Activated T-helper 17 cell treated with anti-CD3 and anti-CD28 coated beads, Interleukin-2, amount 50 U/mL, for 72 hours (primary cell): Measurements from ENCODE around the gene SYT17. TPM values are rescaled to one million over a fixed set of nuclear protein-coding genes. Genes with fewer than 3 reads are reported as not detected.

Source experiments
- ATAC-seq: fragments of 150-1000 bp; cut with Tn5 transposase; replicated peaks from 2 replicates; pipeline ENCODE4 v1.10.0; 2021; ENCODE audit warnings: mild to moderate bottlenecking, moderate library complexity
- H3K27ac Mint-ChIP-seq: one replicate; pipeline ENCODE4 v1.8.0; 2022; ENCODE audit warnings: mixed read lengths
- H3K27me3 Mint-ChIP-seq: one replicate; pipeline ENCODE4 v1.8.0; 2022; ENCODE audit warnings: mixed read lengths
- H3K36me3 Mint-ChIP-seq: one replicate; pipeline ENCODE4 v1.8.0; 2022; ENCODE audit warnings: low read depth, mild to moderate bottlenecking, mixed read lengths
- H3K4me1 Mint-ChIP-seq: one replicate; pipeline ENCODE4 v1.8.0; 2022; ENCODE audit warnings: mixed read lengths
- H3K4me3 Mint-ChIP-seq: one replicate; pipeline ENCODE4 v1.8.0; 2022; ENCODE audit warnings: mild to moderate bottlenecking, mixed read lengths
- H3K9me3 Mint-ChIP-seq: one replicate; pipeline ENCODE4 v1.8.0; 2022; ENCODE audit warnings: mixed read lengths
- total RNA-seq, 2 donors: library from RNA; stranded (reverse); gene quantifications; one replicate each; pipeline ENCODE4 v1.2.3, GENCODE V29; 2022

The SYT17 gene
- total RNA-seq, 2 donors from 2014 or later: not detected

- H3K4me1 Mint-ChIP-seq: no peaks in the 10 kb centered on the region
Measured at GRCh38 chr16:19231881-19232280, 63.8 kb downstream of the SYT17 start.

DNA sequence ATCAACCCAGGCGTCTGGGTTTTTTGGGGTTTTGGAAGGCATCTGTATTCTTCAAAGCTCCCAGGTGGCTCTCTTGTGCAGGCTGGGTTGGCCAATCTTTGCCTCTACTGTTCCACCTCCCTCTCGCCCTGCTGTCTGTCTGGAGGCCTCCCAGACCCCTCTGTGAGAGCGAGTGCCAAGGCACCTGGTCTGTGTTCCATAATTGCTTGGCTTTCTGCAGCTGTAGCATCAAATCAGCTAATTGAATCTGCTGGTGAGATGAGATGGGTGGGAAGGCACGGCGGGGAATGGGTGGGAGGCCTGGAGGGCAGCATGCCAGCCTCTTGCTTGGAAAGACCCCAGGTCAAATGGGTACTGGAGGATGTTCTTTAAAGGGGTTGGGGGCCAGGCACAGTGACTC is 64.9 kb downstream of the SYT17 start:
- Mint-ChIP-seq H3K4me1 (no peaks in the 10 kb centered on the region), H3K9me3 (peaks cover 13% of the 10 kb centered on the region), H3K27me3 (peaks cover 3% of the 10 kb centered on the region), H3K4me3 (no peak overlapping the region), H3K36me3 (no peaks in the 10 kb centered on the region), H3K27ac (no peak overlapping the region)
- ATAC-seq: no peak

More at GRCh38 chr16:19231881-19232280, 63.8 kb downstream of the SYT17 start:
- Mint-ChIP-seq H3K27ac (no peak overlapping the region), H3K36me3 (no peaks in the 10 kb centered on the region), H3K27me3 (peaks cover 3% of the 10 kb centered on the region), H3K4me3 (no peak overlapping the region), H3K9me3 (peaks cover 13% of the 10 kb centered on the region)
- ATAC-seq: no peak

GRCh38 chr16:19235478-19235877 is 67.4 kb downstream of the SYT17 start:
- Mint-ChIP-seq H3K27ac (no peak overlapping the region), H3K9me3 (peaks cover 13% of the 10 kb centered on the region), H3K36me3 (no peaks in the 10 kb centered on the region), H3K4me1 (no peaks in the 10 kb centered on the region), H3K27me3 (no peaks in the 10 kb centered on the region), H3K4me3 (no peak overlapping the region)
- ATAC-seq: no peak

DNA sequence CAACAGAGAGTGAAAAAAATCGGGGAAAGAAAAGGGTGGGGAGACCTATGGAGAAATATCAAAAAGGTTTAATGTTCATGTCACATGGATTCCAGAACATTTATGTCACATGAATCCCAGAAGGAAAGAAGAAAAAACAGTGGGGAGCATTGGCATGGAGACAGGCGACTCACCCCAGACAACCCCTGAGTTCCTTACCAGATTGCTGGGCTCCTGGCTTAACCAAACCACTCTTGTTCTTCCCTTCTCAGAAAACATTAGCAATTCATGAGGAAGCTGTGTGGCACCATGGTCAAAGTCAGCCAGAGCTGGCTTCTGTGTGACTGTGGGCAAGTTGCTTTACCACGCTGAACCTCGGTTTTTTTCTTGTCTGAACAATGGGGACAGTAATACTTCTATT is 67.8 kb downstream of the SYT17 start:
- Mint-ChIP-seq H3K4me3 (no peak overlapping the region), H3K4me1 (no peaks in the 10 kb centered on the region), H3K36me3 (no peaks in the 10 kb centered on the region), H3K9me3 (peaks cover 13% of the 10 kb centered on the region), H3K27ac (no peak overlapping the region), H3K27me3 (no peaks in the 10 kb centered on the region)
- no peak for ATAC-seq

- no peak for ATAC-seq
- Mint-ChIP-seq H3K27ac (no peak overlapping the region), H3K4me3 (no peak overlapping the region), H3K4me1 (no peaks in the 10 kb centered on the region), H3K36me3 (no peaks in the 10 kb centered on the region), H3K9me3 (peaks cover 13% of the 10 kb centered on the region), H3K27me3 (no peaks in the 10 kb centered on the region)
Measured at GRCh38 chr16:19236561-19237209, 68.6 kb downstream of the SYT17 start.

- ATAC-seq: no peak
- Mint-ChIP-seq H3K9me3 (peaks cover 13% of the 10 kb centered on the region), H3K27me3 (peaks cover 3% of the 10 kb centered on the region), H3K27ac (no peak overlapping the region), H3K4me3 (no peak overlapping the region), H3K4me1 (no peaks in the 10 kb centered on the region), H3K36me3 (no peaks in the 10 kb centered on the region)
Measured at GRCh38 chr16:19238406-19238805, 70.4 kb downstream of the SYT17 start.

GRCh38 chr16:19239511-19240155 is 71.6 kb downstream of the SYT17 start:
- ATAC-seq: no peak
- H3K36me3 Mint-ChIP-seq: no peaks in the 10 kb centered on the region

GRCh38 chr16:19240494-19240893 is 72.5 kb downstream of the SYT17 start:
- H3K27me3 Mint-ChIP-seq: peaks cover 3% of the 10 kb centered on the region
- H3K4me1 Mint-ChIP-seq: no peaks in the 10 kb centered on the region
- H3K27ac Mint-ChIP-seq: no peak overlapping the region
- H3K4me3 Mint-ChIP-seq: no peak overlapping the region
- no peaks in the 10 kb centered on the region for H3K36me3 Mint-ChIP-seq
- H3K9me3 Mint-ChIP-seq: peaks cover 6% of the 10 kb centered on the region
- ATAC-seq: no peak

More at GRCh38 chr16:19239511-19240155, 71.6 kb downstream of the SYT17 start:
- Mint-ChIP-seq H3K27ac (no peak overlapping the region), H3K27me3 (peaks cover 3% of the 10 kb centered on the region), H3K9me3 (peaks cover 13% of the 10 kb centered on the region), H3K4me3 (no peak overlapping the region), H3K4me1 (no peaks in the 10 kb centered on the region)

- Mint-ChIP-seq H3K4me1 (no peaks in the 10 kb centered on the region), H3K36me3 (no peaks in the 10 kb centered on the region), H3K9me3 (no peaks in the 10 kb centered on the region), H3K27me3 (peaks cover 3% of the 10 kb centered on the region), H3K4me3 (no peak overlapping the region), H3K27ac (no peak overlapping the region)
- ATAC-seq: no peak
Measured at GRCh38 chr16:19241512-19241911, 73.5 kb downstream of the SYT17 start.

DNA sequence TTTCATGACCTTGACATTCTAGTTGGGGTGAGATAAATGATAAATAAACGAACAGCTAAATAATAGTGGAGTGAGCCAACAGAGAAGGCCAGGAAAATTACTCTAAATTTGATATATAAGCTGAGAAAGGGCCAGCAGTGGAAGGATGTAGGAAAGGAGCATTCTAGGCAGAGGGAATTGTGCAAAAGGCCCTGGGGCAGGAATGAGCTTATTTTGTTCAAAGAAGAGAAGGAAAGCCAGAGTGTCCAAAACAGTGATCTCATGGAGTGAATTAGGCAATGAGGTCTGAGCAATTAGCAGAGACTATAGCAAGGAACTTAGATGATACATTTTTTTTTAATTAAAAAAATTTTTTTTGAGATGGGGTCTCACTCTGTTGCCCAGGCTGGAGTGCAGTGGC is 74.1 kb downstream of the SYT17 start:
- ATAC-seq: no peak
- Mint-ChIP-seq H3K9me3 (no peaks in the 10 kb centered on the region), H3K27me3 (peaks cover 3% of the 10 kb centered on the region), H3K4me1 (no peaks in the 10 kb centered on the region), H3K4me3 (no peak overlapping the region), H3K27ac (no peak overlapping the region), H3K36me3 (no peaks in the 10 kb centered on the region)

GRCh38 chr16:19242987-19243575 is 75.0 kb downstream of the SYT17 start:
- Mint-ChIP-seq H3K4me1 (no peaks in the 10 kb centered on the region), H3K4me3 (no peak overlapping the region), H3K36me3 (no peaks in the 10 kb centered on the region), H3K27ac (no peak overlapping the region), H3K27me3 (peaks cover 3% of the 10 kb centered on the region), H3K9me3 (no peaks in the 10 kb centered on the region)
- no peak for ATAC-seq

- Mint-ChIP-seq H3K27me3 (peaks cover 3% of the 10 kb centered on the region), H3K4me3 (no peak overlapping the region), H3K36me3 (no peaks in the 10 kb centered on the region), H3K27ac (no peak overlapping the region), H3K9me3 (no peaks in the 10 kb centered on the region), H3K4me1 (no peaks in the 10 kb centered on the region)
- no peak for ATAC-seq
Measured at GRCh38 chr16:19245326-19245925, 77.4 kb downstream of the SYT17 start.

DNA sequence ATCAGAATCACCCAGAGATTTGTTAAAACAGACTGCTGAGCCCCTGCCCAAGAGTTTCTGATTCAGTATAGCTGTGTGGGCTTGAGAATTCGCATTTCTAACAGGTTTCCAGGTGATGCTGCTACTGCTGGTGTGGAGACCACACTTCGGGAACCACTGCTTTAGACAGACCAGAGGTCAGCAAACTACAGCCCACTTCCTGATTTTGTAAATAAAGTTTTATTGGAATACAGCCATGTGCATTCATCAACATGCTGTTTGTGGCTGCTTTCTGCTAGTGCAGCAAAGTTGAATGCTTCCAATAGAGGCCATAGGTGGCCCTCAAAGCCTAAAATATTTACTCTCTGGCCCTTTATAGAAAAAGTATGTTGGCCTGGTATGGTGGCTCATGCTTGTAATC is 84.9 kb downstream of the SYT17 start:
- H3K36me3 Mint-ChIP-seq: no peaks in the 10 kb centered on the region
- H3K27ac Mint-ChIP-seq: no peak overlapping the region

GRCh38 chr16:19254611-19255010 is 86.6 kb downstream of the SYT17 start:
- Mint-ChIP-seq H3K4me1 (no peaks in the 10 kb centered on the region), H3K27ac (no peak overlapping the region), H3K27me3 (peaks cover 13% of the 10 kb centered on the region), H3K4me3 (no peak overlapping the region), H3K9me3 (no peaks in the 10 kb centered on the region), H3K36me3 (no peaks in the 10 kb centered on the region)
- ATAC-seq: no peak

More for the DNA sequence above, 84.9 kb downstream of the SYT17 start:
- ATAC-seq: no peak
- H3K9me3 Mint-ChIP-seq: no peaks in the 10 kb centered on the region
- no peak overlapping the region for H3K4me3 Mint-ChIP-seq
- peaks cover 10% of the 10 kb centered on the region for H3K27me3 Mint-ChIP-seq
- H3K4me1 Mint-ChIP-seq: no peaks in the 10 kb centered on the region
